Activated CD8-positive, alpha-beta memory T cell treated with anti-CD3 and anti-CD28 coated beads for 24 hours (primary cell): ENCODE measurements around the gene AQP5.

Experiments
- DNase-seq: peaks from one replicate; pipeline ENCODE4 v3.0.0-alpha.2; 2020

Gene AQP5

DNA sequence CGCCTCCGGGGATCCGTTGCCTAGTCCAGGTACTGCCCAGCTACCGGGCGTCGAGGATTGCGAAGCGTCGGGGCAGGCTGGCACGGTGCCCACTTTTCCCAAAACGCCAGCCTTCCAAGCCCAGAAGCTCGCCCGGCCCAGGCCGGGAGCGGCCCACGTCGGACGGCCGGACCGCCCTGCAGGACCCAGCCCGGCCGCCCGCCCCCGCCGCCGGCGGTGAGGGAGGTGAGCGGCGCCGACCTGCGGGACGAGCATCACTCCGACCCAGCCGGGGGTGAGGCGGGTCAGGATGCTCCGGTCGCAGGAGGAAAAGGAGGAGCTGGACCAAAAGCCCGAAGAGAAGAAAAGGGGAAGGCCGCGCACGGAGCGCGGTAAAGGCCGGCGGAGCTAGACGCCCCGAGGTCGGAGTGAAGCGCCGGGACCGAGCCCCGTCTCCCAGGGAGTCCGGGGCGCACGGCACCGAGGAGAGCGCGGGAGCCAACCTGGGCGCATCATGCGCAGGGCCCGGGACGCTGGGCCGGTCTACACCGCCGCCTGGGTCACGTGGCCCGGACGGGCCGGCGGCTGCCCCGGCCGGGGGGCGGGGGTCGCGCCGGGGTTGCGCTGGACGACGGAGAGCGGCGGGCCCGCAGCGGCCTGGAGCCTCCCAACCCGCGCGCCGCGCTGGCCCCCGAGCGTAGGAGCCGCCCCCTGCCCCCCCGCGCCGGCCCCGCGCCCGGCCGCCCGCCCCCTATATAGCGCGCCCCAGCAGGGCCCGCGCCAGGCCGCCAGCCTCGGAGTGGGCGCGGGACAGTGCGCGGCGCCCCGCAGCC, at the start of gene AQP5:
AQP5 (plus strand) TSS at position 762 of the 812 bp plus-strand sequence. CDS start 146 bp downstream, outside the sequence.
- no peak for DNase-seq

DNA sequence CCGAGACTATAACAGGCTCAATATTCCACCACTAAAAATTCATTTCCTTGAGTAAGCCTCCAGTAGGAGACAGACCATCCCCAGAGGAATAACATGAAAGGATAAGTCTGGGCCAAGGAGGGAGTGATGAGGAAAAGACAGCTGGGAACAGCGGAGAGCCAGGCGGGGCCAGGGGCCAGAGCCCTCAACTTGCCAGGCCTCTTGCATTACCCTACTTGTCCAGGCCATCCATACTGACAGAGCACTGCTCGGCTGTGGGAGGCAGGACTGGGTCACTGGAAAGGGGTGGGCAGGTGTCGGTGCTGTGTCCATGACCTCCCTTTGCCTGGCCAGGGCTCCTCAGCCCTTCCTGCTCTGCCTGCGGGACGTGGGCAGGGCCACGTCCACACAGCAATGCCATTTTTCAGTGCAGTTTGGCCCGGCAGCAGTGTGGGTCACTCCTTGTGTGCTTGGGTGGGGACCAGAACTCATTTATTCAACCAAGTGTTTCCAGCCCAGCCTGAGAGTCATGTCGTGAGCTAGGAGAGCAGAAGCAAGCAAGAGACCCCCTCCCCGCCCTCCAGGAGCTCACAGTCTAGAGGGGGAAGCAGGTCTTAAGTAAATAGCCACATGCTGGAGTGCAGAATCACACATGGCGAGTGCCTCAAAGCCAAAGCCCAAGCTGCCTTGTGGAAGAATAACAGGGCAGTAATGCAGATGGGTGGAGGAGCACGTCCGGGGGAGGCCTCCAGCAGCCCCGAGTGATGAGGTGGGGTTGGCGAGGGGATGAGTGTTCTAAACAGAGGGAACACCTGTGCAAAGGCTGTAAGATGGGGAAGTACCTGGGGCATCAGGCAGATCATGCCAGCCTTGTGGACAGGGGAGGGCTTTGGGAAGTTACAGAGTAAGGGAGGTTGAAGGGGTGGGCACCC, 49.1 kb upstream of the AQP5 start:
- no peak for DNase-seq

DNA sequence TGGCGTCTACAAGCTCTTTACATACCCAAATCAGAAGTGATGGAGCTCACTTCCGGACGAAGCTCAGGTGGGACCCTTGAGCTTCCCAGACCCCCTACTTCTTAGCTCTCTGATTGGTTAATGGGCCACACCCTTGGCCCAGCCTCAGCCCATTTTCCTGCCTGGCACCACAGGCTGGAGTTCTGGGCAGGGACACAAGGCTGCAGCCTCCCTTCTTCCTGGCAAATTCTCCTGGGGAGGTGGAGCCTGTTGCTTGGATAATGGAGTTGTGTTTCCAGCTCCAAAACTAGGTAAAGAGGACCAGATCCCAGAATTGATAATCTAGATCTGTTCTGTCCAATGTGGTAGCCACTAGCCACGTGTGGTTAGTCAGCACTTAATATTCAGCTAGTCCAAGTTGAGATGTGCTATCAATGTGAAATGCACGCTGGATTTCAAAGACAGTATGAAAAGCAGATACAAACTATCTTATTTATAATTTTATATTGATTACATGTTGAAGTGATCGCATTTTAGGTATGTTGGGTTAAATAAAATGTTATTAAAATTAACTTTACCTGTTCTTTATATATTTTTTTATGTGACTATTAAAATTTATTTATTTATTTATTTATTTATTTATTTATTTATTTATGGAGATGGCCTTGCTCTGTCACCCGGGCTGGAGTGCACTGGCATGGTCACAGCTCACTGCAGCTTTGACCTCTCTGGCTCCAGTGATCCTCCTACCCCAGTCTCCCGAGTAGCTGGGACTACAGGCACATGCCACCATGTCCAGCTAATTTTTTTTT, 45.3 kb upstream of the AQP5 start:
- DNase-seq, result no peak

DNA sequence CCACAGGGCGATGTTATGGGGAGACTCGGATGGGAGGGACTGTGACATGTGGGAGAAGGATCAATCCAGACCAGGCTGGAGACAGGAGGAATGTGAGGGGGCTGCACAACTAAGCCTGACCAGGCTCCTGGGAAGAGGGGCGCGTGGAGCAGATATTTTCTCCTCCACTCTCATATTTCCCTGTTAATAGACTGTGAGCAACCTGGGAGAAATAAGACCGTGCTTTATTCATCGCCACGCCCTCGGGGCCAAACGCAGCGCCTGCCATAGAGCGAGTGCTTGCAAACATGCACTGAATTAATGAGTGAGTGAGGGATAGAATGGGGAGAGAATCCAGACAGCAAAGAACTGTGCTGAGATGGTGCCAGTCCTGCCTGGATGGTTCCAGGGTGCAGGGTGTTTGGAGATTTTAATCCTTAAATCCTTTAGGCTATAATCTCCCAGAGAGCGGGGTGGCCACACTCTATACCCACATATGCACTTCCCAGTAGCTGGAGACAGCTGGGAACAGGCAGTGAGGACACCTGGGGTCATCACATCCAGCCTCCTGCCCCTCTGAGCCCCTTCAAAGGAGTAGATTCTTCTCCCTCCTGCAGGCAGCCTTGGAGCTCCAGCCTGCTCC, 44.4 kb upstream of the AQP5 start:
- no peak for DNase-seq

DNA sequence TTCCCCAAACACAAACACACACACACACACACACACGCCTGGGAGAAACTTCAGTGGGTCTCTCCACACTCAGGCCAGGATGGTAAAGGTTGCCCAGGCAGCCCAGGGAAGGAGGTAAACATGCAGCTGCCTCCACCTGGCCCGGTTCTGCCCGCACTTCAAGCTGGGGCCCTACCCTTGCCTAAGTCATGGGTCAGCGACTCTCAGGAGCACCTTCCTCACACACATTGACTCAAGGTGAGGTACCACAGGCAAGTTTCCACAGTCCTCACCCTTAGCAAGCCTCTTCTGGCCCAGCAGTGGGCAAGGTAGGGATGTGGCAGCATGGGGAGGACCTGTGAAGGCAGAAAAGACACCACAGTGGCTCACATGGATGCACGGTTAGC, 43.9 kb upstream of the AQP5 start:
- no peak for DNase-seq

DNA sequence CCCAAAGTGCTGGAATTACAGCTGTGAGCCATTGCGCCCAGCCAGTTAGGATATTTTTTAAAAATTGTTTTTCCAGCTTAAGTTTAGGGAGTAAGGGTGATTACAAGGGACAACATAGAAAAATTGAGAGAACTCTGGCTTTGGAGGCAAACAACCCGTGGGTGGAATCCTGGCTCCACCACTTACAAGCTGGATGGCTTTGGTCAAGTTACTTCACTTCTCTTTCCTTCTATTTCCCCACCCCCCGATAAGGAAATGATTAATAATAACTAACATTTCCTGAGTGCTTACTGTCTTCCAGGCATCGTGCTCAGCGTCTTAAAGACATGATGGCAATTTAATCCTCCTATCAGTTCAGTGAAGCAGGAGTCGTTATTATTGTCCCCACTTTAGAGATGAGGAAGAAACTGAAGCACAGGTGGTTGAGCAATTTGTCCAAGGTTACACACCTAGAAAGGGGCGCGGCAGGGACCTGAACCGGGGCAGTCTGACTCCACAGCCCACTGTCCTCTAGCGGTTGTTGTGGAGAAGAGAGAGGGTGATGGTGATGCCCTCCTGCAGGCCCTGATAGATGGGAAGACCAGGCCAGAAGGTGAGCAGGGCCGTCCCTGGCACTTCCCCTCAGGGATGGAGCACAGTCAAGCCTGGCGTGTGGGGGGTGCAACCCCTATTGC, 41.3 kb upstream of the AQP5 start:
- no peak for DNase-seq

DNA sequence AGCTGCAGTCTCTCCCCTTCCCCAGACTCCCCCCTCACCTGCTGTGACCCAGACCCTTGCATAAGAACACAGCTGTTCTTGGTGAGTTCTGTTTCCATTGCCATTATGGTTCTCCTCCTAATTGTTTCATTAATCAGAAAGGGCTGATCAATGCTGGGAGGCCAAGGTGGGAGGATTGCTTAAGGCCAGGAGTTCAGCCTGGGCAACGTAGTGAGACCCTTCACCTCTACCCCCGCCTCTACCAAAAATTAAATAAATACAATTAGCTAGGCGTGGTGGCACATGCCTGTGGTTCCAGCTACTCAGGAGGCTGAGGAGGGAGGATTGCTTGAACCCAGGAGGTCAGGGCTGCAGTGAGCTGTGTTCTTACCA, 40.8 kb upstream of the AQP5 start:
- no peak for DNase-seq

DNA sequence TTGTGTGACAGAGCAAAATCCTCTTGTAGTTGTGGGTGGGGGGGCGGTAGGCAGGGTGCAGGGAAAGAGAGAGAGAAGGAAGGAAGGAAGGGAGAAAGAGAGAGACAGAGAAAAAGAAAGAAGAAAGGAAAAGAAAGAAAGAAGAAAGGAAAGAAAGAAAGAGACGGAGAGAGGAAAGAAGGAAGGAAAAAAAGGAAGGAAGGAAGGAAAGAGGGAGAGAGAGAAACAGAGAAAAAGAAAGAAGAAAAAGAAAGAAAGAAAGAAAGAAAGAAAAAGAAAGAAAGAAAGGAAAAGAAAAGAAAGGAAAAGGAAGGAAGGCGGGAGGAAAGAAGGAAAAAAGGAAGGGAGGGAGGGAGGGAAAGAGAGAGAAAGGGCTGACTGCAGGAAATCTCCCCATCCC, 40.4 kb upstream of the AQP5 start:
- no peak for DNase-seq

DNA sequence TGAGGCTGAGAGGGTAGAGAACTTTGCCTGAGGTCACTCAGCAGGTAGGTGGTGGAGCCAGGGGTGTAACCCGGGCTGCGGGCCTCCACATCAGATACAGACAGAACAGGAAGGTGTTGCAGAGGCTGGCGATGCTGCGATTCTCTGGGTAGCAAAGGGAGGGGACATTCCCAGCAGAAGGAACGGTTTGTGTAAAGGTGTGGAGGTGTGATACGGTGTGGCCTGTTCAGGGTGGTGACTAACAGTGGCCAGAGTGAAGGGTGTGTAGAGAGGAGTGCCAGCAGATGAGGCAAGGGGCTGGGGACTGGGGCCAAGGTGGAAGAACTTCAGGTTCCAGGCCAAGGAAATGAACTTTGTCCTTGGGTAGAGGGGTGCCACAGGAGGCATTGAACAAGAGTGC, 39.7 kb upstream of the AQP5 start:
- DNase-seq, result no peak

DNA sequence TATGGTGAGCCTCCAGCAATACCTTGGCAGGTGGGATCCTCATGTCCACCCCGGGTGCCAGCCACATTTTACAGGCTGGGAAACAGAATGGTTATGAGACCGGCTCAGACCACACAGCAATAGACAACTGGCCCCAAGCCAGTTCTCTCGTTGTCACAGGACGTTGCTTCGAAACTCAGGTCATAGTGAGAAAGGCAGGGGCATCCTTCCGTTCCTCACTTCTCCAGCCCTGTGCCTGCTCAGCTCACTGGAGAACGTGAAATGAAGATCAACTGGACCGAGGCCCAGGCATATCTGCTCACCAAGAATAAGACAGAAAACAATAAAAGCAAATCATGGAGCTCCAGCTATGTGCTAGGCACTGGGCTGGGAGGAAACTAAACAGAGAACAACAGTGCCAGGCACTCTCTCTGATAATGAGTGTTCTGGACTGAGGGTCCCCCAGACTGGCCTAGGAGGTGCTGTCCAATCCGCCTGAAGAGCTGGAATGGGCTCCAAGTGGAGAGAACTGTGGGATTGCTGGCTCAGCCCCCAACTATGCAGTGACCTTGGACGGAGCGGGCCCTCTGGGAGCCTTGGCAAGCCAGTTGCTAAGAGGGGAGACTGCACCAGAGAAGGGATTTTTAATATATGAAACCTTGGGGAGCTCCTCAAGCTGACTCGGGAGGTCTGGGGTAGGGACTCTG, 39.2 kb upstream of the AQP5 start:
- no peak for DNase-seq

DNA sequence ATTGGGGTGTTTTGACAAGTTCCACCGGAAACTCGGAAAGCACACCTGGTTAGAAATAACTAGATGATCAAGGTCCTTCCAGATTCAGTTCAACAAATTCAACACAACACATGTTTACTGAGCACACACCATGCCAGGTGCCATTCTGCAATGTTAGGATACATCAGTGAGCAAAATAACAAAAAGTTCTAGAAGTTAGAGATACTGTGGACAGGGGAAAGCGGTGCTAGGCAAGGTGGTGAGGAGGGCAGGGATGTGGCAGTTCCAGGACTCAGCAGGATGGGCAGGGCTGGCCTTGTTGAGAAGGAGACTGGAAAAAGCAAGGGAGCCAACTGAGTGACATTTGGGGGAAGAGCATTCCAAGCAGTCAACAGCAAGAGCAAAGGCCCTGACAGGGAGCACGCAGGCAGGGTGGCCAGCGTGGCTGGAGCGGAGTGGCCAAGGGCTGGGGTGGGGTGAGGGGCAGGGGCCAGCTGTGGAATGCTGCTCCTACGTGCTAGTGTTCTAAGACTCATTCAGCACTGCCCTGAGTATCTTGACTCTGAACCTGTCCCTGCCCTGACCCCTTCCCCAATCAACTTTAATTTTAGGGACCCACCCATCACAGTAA, 38.5 kb upstream of the AQP5 start:
- no peak for DNase-seq

DNA sequence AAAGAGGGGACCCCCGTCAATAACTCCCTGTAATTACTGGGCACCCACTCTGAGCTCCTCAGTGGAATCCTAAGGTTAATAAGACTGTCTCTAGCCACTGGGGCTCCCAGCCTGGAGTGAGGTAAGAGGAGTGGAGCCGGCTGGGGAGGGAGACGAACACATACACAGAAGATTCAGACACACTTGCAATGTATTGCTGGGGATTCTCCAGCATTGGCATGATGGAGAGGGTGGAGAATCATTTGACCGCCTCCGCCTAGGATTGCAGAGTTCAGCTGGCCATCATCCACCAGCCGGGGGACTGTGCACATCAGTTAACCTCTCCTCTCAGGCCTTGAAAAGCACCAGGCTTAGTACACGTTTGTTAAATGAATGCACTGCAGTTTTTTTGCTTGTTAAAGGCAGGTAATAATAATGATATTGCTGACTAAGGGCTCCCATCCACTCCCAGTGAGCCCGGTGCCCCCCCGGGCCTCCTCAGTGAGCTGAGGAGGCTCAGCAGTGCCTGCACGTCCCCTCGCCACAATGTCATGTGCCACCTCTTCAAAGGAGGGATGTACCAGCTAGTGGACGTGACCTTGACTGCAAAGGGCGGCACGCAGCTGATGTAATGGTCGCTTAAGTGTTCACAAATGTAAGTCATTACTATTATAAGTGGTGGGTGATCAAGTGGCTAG, 37.7 kb upstream of the AQP5 start:
- no peak for DNase-seq

DNA sequence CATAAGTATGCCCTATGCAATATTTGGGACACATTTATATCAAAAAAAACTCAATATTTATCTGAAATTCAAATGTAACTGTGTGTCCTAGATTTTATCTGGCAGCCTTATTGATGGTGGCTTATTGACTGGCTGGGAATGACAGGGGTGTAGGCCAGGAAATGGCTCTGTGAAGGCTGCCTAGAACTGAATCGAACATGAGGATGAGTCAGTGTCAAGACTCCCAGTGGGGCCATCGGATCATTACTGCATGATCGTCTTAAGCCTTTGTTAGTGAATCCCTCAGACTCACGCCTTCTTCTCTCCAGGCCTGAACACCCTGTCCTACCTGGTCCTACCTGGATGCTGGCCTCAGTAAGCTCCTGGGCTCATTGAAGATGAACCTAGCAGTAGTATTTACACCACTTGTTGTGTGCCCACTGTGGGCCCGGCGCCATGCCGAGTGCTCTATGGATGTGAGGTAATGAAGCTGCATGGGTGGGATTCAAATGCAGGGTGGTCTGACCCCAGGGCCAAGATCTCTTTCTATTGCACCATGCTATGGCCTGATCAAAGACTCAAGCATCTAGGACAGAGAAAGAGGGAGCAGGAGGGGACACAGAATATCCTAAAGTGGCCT, 36.9 kb upstream of the AQP5 start:
- DNase-seq, result no peak

DNA sequence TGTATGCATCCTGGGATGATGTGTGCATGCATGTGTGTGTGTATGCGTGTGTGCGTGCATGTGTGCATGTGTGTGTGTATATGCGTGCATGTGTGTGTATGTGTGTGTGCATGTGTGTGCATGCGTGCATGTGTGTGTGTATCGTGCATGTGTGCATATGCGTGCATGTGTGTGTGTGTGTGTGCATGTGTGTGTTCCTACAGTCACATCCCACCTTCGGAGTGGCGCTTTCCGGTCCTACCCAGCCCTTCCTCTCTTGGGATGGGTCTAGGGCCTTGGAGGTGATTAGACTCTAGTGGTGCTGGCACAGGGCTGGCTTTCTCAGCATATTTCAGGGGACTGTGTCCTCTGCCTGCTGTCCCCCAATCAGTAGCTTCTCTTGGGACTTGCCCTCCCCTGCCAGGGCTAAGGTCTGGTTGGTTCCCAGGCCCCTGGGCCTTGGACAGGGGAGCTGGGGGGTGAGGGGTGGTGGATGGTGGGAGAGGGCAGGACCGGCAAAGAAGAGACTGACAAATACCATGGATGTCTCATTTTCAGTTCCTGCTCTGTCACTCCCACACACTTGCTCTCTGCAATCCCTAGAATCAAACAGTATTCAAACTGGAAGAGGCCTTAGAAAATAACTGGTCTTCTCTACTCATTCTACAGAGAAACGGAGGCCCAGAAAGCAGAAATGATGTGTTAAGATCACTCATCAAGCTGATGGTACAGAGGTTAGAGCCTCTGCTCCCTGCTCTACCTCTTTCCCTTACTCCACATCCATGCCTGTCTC, 36.1 kb upstream of the AQP5 start:
- DNase-seq, result no peak

DNA sequence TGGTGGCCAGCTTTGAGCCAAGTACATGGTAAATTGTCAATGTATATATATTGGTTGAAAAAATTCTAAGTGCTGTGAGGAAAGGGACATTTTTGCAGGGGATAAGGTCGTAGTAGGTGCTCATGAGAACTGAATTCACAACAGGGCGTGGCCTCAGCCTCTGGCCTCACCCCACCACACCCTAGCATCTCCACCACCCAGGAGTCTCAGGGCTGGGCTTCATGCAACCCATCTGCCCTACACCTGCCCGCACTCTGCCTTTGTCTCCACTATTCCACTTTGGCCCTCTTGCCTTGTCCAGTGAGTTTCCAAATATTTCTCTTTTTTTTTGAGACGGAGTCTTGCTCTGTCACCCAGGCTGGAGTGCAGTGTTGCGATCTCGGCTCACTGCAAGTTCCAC, 33.2 kb upstream of the AQP5 start:
- DNase-seq, result no peak

DNA sequence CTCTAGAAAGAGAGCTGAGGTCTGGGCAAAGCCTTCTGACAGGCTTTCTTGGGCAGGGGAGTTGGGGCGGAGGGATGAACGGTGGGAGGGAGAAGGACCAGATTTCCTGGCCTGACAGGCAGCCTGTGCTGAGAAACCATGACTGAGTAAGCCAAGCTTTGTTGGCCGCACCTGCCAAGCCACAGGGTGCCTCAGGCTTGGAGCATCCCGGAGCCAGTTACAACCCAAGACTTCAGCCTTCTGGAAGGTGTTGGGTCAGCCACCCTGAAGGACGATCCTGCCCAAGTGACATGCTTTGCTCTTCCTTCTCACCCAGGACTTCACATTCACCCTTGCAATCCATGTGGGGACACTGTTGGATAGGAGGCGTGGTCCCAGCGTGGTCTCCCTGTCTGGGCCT, 32.1 kb upstream of the AQP5 start:
- no peak for DNase-seq

DNA sequence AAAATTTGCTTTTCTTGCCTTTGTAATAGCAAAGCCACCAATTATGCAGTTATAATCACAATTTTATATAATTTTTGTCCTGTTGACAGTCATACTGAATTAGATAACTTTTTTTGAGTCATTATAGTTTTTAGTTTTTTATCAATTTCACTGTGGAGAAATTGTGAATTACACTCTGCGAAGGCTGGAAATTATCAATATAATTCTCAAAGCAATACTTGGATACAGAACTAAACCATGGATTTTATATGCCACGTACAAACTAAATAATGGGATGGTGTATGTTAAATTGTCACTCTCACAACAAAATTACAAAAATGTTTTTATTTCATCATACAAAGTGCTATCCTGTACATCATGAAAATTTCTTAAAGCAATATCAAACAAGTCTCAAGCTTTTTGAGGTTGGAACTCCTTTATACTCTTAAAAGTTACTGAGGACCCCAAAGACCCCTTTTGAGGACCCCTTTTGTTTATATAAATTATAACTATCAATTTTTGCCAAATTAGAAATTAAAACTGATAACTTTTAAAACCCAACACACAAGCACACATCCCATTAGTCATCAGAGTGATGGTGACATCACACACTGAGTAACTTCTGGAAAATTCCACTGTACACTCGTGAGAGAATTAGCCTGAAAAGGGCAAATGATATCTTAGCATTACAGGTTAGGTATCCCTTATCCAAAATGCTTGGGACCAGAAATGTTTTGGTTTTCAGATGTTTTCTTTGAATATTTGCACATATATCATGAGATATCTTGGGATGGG, 31.0 kb upstream of the AQP5 start:
- DNase-seq, result no peak

DNA sequence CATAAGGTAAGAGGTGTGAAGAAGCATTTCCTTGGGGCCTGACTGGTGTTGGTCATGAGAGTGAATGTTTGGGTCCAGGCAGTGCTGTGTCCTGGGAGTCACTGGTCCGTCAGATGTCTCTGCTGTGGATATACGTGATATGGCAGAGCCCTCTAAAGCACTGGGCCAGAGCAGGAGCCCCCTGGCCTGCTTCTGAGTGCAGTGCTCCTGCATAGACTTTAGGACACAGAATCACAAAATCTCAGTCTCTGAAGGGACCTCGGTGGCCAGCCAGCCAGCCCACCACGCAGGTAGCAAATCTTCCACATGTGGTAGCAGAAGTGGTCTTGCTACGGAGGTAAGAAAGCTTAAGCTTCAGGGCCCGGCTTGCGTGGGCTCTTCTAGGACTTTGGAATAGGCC, 29.6 kb upstream of the AQP5 start:
- DNase-seq, result no peak
